HCT116 (cell line): Measurements from ENCODE around the gene CD302. TPM values are rescaled to one million over a fixed set of nuclear protein-coding genes. Genes with fewer than 3 reads are reported as not detected.

Source experiments
- ATAC-seq: fragments of 200-7000 bp; cut with Tn5 transposase; 2 replicates; pipeline ENCODE4 v1.9.1; 2020; ENCODE audit warnings: mild to moderate bottlenecking, moderate library complexity
- BruUV-seq: library from RNA; stranded (reverse); fragments of 400-500 nt; replicated peaks from 2 replicates; lab custom pipeline; 2021; lab: Mats Ljungman, UMichigan
- CTCF ChIA-PET: fragments of 300-600 bp; sonication (Branson Sonifier 250); formaldehyde crosslinking; loops from one replicate; lab custom pipeline; 2021; ENCODE audit warnings: antibody characterized with exemption; lab: Charles Lee
- POLR2A ChIA-PET: fragments of 300-600, 350-600 bp; sonication (Branson Sonifier 250); formaldehyde crosslinking; loops from one replicate; lab custom pipeline; 2021; ENCODE audit warnings: antibody characterized with exemption; lab: Charles Lee
- RAD21 ChIA-PET, 2 experiments: fragments of 300-600 bp; sonication (Branson Sonifier 250); formaldehyde crosslinking; loops; one replicate each; lab custom pipeline; 2023; ENCODE audit warnings: low total read pairs in 2 of 2; ENCODE audit not compliant: uncharacterized antibody in 2 of 2, unreplicated experiment in 2 of 2, low non-redundant PET in 1 of 2; lab: Charles Lee
- DNase-seq: peaks from one replicate; pipeline ENCODE4 v3.0.0-alpha.2; 2010; ENCODE audit warnings: low read depth, low spot score
- H2AFZ ChIP-seq: fragments of 200-600 bp; shearing (Covaris generic), sonication (generic); 2 replicates; pipeline ENCODE4 v1.6.1; 2017; ENCODE audit warnings: low read depth, mixed run types, mixed read lengths, antibody characterized with exemption, low read length; ENCODE audit not compliant: poor library complexity, severe bottlenecking
- H3K27ac ChIP-seq: 2 replicates; pipeline ENCODE4 v1.5.1; 2012; ENCODE audit warnings: low read depth, low read length
- H3K27me3 ChIP-seq: fragments of 200-600 bp; sonication (generic); 2 replicates; pipeline ENCODE4 v1.6.1; 2016; ENCODE audit warnings: mixed run types, low read length, mixed read lengths; ENCODE audit not compliant: insufficient read depth
- H3K36me3 ChIP-seq, 2 experiments: fragments of 200-500 bp in 1 of 2; fragments of 200-600 bp in 1 of 2; sonication (Bioruptor generic) in 1 of 2; sonication (generic) in 1 of 2; 2 replicates each; pipeline versions ENCODE4 v1.5.1 to v1.6.1; 2014 to 2016; ENCODE audit warnings: low read length in 2 of 2, inconsistent platforms in 1 of 2, mixed read lengths in 1 of 2, mixed run types in 1 of 2; ENCODE audit not compliant: insufficient read depth in 2 of 2, control insufficient read depth in 1 of 2
- H3K4me1 ChIP-seq, 2 experiments: fragments of 200-600 bp in 1 of 2; sonication (generic) in 1 of 2; 2 replicates each; pipeline versions ENCODE4 v1.5.1 to v1.6.1; 2012 to 2017; ENCODE audit warnings: low read length in 2 of 2, inconsistent platforms in 1 of 2, mild to moderate bottlenecking in 1 of 2, mixed read lengths in 1 of 2, mixed run types in 1 of 2, moderate library complexity in 1 of 2; ENCODE audit not compliant: insufficient read depth in 2 of 2, control insufficient read depth in 1 of 2
- H3K4me2 ChIP-seq: fragments of 200-600 bp; sonication (generic); 2 replicates; pipeline ENCODE4 v1.6.1; 2017; ENCODE audit warnings: mixed run types, low read length, mixed read lengths
- H3K4me3 ChIP-seq, 2 experiments: fragments of 200-600 bp in 1 of 2; sonication (generic) in 1 of 2; replicated peaks in 1 of 2; 2 replicates each; pipeline ENCODE4 v1.5.1; 2011 to 2016; ENCODE audit warnings: low read length in 2 of 2, control low read depth in 1 of 2, low read depth in 1 of 2, mild to moderate bottlenecking in 1 of 2, mixed read lengths in 1 of 2, mixed run types in 1 of 2
- H3K79me2 ChIP-seq: fragments of 200-600 bp; sonication (generic); 2 replicates; pipeline ENCODE4 v1.6.1; 2017; ENCODE audit warnings: mild to moderate bottlenecking, mixed run types, low read length, moderate library complexity, mixed read lengths; ENCODE audit not compliant: insufficient read depth
- H3K9ac ChIP-seq: fragments of 200-600 bp; sonication (generic); 2 replicates; pipeline ENCODE4 v1.6.1; 2016; ENCODE audit warnings: low read length, mixed read lengths
- H3K9me2 ChIP-seq: fragments of 200-600 bp; sonication (generic), shearing (Covaris generic); 2 replicates; pipeline ENCODE4 v1.6.1; 2017; ENCODE audit warnings: mixed run types, mild to moderate bottlenecking, moderate library complexity; ENCODE audit not compliant: insufficient read depth
- H3K9me3 ChIP-seq, 2 experiments: fragments of 200-500 bp in 1 of 2; fragments of 200-600 bp in 1 of 2; sonication (Bioruptor generic) in 1 of 2; sonication (generic) in 1 of 2; 2 replicates each; pipeline ENCODE4 v1.6.1; 2014 to 2017; ENCODE audit warnings: low read length in 2 of 2, mixed read lengths in 2 of 2, inconsistent platforms in 1 of 2, low read depth in 1 of 2, mild to moderate bottlenecking in 1 of 2, mixed run types in 1 of 2, moderate library complexity in 1 of 2; ENCODE audit not compliant: control insufficient read depth in 1 of 2, insufficient read depth in 1 of 2
- H4K20me1 ChIP-seq: fragments of 200-600 bp; sonication (generic), shearing (Covaris generic); 2 replicates; pipeline ENCODE4 v1.6.1; 2017; ENCODE audit warnings: mixed run types, mild to moderate bottlenecking, moderate library complexity; ENCODE audit not compliant: insufficient read depth
- ATF3 ChIP-seq: IDR thresholded peaks from 2 replicates; pipeline ENCODE4 v1.6.1; 2012
- CBX3 ChIP-seq: IDR thresholded peaks from 2 replicates; pipeline ENCODE4 v1.6.1; 2012; ENCODE audit warnings: low read depth
- CEBPB ChIP-seq: IDR thresholded peaks from 2 replicates; pipeline ENCODE4 v1.6.1; 2012; ENCODE audit warnings: low read depth
- EGR1 ChIP-seq: IDR thresholded peaks from 2 replicates; pipeline ENCODE4 v1.6.1; 2012; ENCODE audit warnings: low read depth
- EZH2 ChIP-seq: fragments of 200-600 bp; sonication (generic); IDR thresholded peaks from 2 replicates; pipeline ENCODE4 v1.6.1; 2017; ENCODE audit warnings: antibody characterized with exemption, mixed run types
- RAD21 ChIP-seq: IDR thresholded peaks from 2 replicates; pipeline ENCODE4 v1.6.1; 2012; ENCODE audit warnings: low read depth, mild to moderate bottlenecking
- SP1 ChIP-seq: IDR thresholded peaks from 2 replicates; pipeline ENCODE4 v1.6.1; 2012; ENCODE audit warnings: low read depth
- SRF ChIP-seq: IDR thresholded peaks from 2 replicates; pipeline ENCODE4 v1.6.1; 2012; ENCODE audit warnings: low read depth
- TCF7L2 ChIP-seq: IDR thresholded peaks from 2 replicates; pipeline ENCODE4 v1.7.0; 2011; ENCODE audit warnings: borderline replicate concordance, inconsistent platforms; ENCODE audit not compliant: insufficient read depth, insufficient read length; ENCODE audit errors: extremely low read depth
- YY1 ChIP-seq: IDR thresholded peaks from 2 replicates; pipeline ENCODE4 v1.6.1; 2011; ENCODE audit warnings: low read length, low read depth, moderate library complexity, mild to moderate bottlenecking; ENCODE audit not compliant: insufficient replicate concordance; ENCODE audit errors: extremely low read depth
- ZBTB33 ChIP-seq: IDR thresholded peaks from 2 replicates; pipeline ENCODE4 v1.6.1; 2011; ENCODE audit warnings: mild to moderate bottlenecking, low read length, moderate library complexity; ENCODE audit not compliant: insufficient replicate concordance; ENCODE audit errors: extremely low read depth
- ZFX ChIP-seq: fragments of 450-650 bp; IDR thresholded peaks from 2 replicates; pipeline ENCODE4 v1.6.1; 2017
- intact Hi-C: fragments of 100-400 bp; cut with micrococcal nuclease; formaldehyde crosslinking; loops from 2 replicates; pipeline ENCODE4 v1.10.0; 2022
- total RNA-seq: library from RNA; stranded (reverse); gene quantifications from one replicate; pipeline ENCODE4 v1.2.1, GENCODE V29; 2021; ENCODE audit not compliant: unreplicated experiment

CD302 gene
- total RNA-seq, 1 experiment from 2014 or later = 0.15 TPM

- no peak for TF ChIP-seq ZBTB33
- no peak for TF ChIP-seq ATF3
- TF ChIP-seq EZH2 = no peak
- no peak for TF ChIP-seq CEBPB
- no peak for TF ChIP-seq TCF7L2
Observed at GRCh38 chr2:159744363-159744762, 53.6 kb downstream of the CD302 start (continued).

GRCh38 chr2:159742846-159743245, 55.2 kb downstream of the CD302 start:
- no TSS peak for BruUV-seq
- no peaks in the 10 kb centered on the region for H3K27me3 ChIP-seq
- ChIA-PET POLR2A (no interaction called here), CTCF (interaction anchor here (1.1 kb wide), 1 partner anchor 13 kb away, joined by 3 read pairs; no protein-coding TSS in a partner anchor), RAD21 (no interaction called here)
- no peak overlapping the region for H3K4me3 ChIP-seq
- no peak for ATAC-seq
- intact Hi-C loops = no loop called here
- TF ChIP-seq TCF7L2 (no peak), EZH2 (no peak), ATF3 (no peak), SRF (no peak), SP1 (no peak), RAD21 (no peak), YY1 (no peak), ZFX (no peak), CBX3 (no peak), EGR1 (no peak)
- no peaks in the 10 kb centered on the region for H3K9me3 ChIP-seq
- H3K79me2 ChIP-seq = peaks cover 93% of the 10 kb centered on the region
- no peak overlapping the region for H3K27ac ChIP-seq
- DNase-seq = no peak
- no peak overlapping the region for H3K4me2 ChIP-seq
- no peak overlapping the region for H3K9ac ChIP-seq
- peaks cover 18 to 29% of the 10 kb centered on the region in 2 experiments for H3K36me3 ChIP-seq
- H4K20me1 ChIP-seq = peaks cover 10% of the 10 kb centered on the region; the same call in 1 of the 2 replicates
- H3K4me1 ChIP-seq = no peaks in the 10 kb centered on the region
- H2AFZ ChIP-seq = no peak overlapping the region
- no peaks in the 10 kb centered on the region for H3K9me2 ChIP-seq
